ENCODE results near the gene ZNF562.
A peak's percentile ranks its signal among the peaks of the same experiment; 100 is the strongest.
"Not testable (repeated sequence)": the region's sequence is repeated elsewhere in the genome, so short reads cannot be mapped to it uniquely, and the experiment has no call there.

Gene ZNF562

DNA sequence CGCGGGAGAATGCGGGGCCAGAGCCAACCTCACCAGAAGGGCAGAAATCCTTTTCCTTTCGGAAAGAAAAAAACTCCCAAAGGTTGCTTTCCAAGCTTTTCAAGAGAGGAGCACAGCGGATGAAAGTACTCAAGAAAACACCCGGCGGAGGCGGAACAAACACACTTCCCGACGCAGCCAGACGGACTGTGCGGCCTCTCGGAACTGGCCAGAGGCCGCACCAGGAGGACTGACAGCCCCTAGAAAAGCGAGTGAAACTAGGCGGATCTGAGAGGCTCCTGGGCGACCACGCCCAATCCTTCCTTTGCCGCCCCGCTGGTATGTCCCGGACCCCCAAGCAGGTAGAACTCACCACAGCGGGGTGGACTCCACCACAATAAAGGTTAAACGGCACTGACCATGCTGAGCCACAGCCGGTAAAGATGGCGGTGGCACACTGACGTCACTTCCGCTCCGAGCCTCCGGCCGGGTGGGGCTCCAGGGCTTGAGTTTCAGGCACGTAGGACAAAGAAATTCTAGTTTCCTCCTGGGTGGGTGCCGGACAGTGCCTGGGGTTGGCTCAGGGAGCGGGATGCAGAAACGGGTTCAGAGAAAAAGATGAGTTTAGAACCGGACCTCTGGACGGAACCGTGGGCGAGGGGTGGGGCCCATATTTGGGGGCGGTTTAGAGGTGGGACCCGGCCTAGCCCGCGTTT lies at the start of gene ZNF562:
TSS of gene ZNF562 (minus strand) at position 438 of the 695 bp plus-strand sequence. CDS start 14,356 bp downstream, outside the sequence.
- DNase-seq (ENCODE audit: low spot score): peak; percentile 79

DNA sequence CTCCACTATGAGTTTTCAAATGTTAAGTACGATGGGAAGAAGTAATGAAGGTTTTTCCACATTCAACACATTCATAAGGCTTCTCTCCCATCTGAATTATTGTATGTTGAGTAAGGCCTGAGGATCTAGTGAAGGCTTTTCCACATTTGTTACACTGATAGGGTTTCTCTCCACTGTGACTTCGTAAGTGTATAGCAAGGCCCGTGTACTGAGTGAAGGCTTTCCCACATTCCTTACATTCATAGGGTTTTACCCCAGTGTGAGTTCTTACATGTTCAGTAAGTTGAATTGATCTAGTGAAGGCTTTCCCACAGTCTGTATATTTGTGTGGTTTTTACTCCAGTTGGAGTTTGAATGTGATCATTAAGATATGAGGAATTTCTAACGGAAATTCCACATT lies 49.3 kb upstream of the ZNF562 start:
- DNase-seq (ENCODE audit: low spot score): no peak

- no peak for DNase-seq (ENCODE audit: low spot score)
Observed at GRCh38 chr19:9721861-9722260, 47.0 kb upstream of the ZNF562 start.

- DNase-seq (ENCODE audit: low spot score): no peak
Observed at GRCh38 chr19:9720541-9720940, 45.6 kb upstream of the ZNF562 start.

- no peak for DNase-seq (ENCODE audit: low spot score)
Observed at GRCh38 chr19:9711815-9712214, 36.9 kb upstream of the ZNF562 start.

DNA sequence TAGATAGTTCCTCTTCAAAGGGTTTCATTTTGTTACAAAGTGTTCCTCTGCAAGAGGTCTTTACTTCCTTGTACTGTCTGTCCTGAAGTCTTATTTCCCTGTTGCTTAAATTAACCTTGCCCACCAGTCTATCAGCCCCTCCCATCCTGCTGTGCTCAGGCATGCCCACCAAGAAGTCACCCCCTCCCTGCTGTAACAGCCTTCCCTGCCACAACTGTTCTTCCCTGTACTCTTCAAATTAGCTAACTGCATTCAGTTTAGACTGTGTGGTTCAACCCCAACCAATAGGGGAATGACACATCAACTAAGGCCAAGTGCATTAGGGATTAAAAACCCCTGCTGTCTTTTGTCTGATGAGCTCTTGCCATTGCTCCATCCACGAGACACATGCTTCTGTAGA lies 34.4 kb upstream of the ZNF562 start:
- no peak for DNase-seq (ENCODE audit: low spot score)

GRCh38 chr19:9705836-9706235 lies 30.9 kb upstream of the ZNF562 start:
- no peak for DNase-seq (ENCODE audit: low spot score)

- no peak for DNase-seq (ENCODE audit: low spot score)
Observed at GRCh38 chr19:9702186-9702585, 27.3 kb upstream of the ZNF562 start.

GRCh38 chr19:9700229-9700981 lies 25.5 kb upstream of the ZNF562 start:
- DNase-seq (ENCODE audit: low spot score): no peak

- not testable (repeated sequence) for DNase-seq (ENCODE audit: low spot score)
Observed at GRCh38 chr19:9690301-9690700, 15.4 kb upstream of the ZNF562 start.

GRCh38 chr19:9679996-9680395 lies 5.1 kb upstream of the ZNF562 start:
- DNase-seq (ENCODE audit: low spot score): not testable (repeated sequence)

- DNase-seq (ENCODE audit: low spot score): not testable (repeated sequence)
Observed at GRCh38 chr19:9675358-9675901, 530 bp upstream of the ZNF562 start.

DNA sequence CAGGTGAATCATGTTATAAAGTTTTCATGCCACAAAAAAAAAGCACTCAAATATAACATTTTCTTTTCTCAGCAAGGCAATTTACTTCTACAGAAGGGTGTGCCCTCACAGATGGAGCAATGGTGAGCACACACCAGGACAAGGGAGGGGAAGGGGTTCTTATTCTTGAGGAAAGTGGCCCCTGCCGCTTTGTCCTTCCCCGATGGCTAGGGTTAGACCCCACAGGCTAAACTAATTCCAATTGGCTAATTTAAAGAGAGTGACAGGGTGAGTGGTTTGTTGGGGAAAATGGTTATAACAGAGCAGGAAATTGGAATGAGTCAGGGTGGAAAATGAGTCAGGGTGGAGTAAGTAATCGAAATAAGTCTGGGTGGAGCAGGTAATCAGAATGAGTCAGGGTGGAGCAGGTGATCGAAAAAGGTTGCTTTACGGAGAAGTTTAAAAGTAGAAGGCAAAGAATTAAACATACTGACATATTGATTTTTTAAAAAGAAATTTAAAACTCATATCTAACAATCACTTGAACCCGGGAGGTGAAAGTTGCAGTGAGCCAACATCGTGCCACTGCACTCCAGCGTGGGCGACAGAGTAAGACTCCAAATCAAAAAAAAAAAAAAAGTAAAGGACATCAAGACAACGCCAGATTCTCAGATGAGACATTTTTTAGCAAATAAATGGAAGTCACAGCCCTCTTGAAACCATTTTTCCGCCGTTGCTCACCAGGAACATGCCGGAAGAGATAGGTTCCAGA lies 813 bp downstream of the ZNF562 start:
- DNase-seq (ENCODE audit: low spot score): peak; percentile 45

DNA sequence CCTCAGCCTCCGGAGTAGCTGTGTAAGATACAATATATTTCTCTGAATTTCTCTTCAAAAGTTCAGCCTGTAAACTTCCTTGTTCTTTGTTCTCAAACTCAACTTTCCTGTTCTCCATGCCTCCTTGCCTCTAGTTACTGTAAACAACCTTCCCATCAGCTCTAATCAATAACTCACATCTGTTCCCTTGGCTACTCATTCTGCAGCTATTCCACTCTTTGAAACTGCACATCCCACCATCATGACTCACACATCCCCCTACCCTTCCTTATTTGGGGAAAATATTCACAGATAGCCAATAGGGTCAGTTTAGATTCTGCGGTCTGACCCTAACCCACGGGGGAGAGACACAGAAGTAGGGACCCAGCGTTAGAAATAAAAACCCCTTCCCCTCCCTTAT lies 2.0 kb downstream of the ZNF562 start:
- DNase-seq (ENCODE audit: low spot score): no peak

GRCh38 chr19:9671655-9672054 lies 3.2 kb downstream of the ZNF562 start:
- no peak for DNase-seq (ENCODE audit: low spot score)

DNA sequence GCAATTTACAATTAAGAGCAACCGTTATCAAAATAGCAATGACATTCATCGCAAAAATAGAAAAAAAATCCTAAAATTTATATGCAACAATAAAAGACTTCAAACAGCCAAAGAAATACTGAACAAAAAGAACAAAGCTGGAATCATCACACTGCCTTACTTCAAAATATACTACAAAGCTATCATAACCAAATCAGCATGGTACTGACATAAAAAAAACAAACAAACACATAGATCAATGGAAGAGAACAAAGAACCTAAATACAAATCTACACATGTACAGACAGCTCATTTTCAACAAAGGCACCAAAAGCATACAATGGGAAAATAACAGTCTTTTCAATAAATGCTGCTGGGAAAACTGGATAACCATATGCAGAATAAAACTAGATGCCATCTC lies 6.4 kb downstream of the ZNF562 start:
- DNase-seq (ENCODE audit: low spot score): no peak

DNA sequence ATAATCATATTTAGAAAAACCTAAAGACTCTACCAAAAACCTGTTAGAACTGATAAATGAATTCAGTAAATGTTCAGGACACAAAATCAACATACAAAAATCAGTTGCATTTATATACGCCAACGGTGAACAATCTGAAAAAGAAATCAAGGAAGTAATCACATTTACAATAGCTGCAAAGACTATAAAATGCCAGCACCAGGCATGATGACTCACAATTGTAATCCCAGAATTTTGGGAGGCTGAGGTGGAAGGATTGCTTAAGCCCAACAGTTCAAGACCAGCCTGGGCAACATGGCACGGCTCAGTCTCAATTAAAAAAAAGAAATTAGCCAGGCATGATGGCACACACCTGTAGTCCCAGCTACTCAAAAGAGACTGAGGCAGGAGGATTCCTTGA lies 7.0 kb downstream of the ZNF562 start:
- DNase-seq (ENCODE audit: low spot score): no peak

DNA sequence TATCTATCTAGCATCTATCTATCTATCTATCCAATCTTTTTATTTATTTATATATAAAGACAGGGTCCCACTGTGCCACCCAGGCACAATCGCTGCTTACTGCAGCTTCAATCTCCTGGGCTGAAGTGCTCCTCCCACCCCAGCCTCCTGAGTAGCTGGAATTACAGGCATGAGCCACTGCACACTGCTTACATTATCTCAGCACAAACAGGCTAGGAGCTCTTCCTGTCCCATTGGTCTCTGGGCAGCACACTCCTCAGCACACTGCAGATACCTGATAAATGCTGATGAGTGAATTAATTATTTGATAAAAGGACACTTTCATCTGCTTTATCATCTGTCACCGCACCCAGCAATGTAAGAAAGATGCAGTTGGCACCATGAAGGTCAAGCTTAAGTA lies 16.1 kb downstream of the ZNF562 start:
- no peak for DNase-seq (ENCODE audit: low spot score)

GRCh38 chr19:9653066-9653555 lies 21.8 kb downstream of the ZNF562 start:
- DNase-seq (ENCODE audit: low spot score): not testable (repeated sequence)

- not testable (repeated sequence) for DNase-seq (ENCODE audit: low spot score)
Observed at GRCh38 chr19:9651464-9651863, 23.4 kb downstream of the ZNF562 start.

DNA sequence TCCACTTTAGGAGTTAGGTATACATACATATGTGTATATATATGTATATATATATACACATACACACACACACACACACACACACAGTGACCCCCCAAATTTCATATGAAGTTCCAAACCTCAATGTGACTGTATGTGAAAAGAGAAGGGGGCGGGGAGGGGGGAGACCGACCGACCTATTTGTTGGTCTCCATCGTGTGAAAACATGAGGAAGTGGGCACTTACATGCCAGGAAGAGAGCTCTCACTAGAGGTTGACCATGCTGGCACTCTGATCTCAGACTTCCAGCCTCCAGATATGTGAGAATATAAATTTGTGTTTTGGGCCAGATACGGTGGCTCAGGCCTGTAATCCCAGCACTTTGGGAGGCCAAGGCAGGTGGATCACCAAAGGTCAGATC lies 24.6 kb downstream of the ZNF562 start:
- no peak for DNase-seq (ENCODE audit: low spot score)

DNA sequence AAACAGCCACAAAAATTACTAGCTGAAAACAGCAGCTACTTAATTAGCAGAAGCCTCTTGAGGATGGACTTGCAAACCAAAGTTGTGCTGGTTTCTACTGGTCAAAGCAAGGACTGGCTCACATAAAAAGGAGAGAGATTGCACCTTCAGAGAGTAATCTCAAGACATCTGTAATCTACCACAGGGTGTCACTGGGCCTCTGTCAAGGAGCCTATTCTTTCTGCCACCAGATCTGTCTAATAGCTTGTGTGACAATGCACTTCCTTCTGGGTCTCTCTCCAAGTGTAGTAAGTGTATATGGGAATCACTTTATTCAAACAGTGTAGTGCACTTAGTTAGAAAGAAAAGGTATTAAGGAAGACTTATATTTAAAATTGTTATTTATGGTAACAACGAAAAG lies 29.4 kb downstream of the ZNF562 start:
- no peak for DNase-seq (ENCODE audit: low spot score)
